ENCODE results near the gene EMP1. TPM values are rescaled to one million over a fixed set of nuclear protein-coding genes. Genes with fewer than 3 reads are reported as not detected.

EMP1 gene
- total and polyA plus RNA-seq, 4 donors: 67.5 to 348 (median 167) TPM

DNA sequence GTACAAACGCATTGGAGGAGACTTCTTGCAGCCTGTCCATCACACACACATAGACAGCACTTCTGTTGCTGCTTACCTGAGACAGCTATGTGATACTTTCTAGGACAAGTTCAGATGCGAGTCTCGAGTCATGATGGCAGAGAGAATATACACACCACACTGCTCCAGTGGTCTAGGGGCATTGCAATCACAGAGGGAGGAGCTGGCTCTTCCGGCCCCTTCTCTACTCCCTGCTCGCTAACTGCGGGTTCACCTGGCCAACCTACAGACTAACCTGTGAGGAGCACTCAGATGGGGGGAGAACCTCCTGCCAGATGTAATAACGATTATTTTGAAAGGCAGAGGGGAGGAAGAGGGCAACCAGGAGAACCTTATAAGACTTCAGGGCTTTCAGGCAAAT, 30.7 kb downstream of the EMP1 start:
- Histone ChIP-seq H3K27ac (ENCODE audit: low read depth in 1 of 2, low read length in 1 of 2) (no peak overlapping the region), H3K27me3 (ENCODE audit: control insufficient read depth in 3 of 3, insufficient read depth in 3 of 3, low read length in 2 of 3) (peaks cover 0 to 3% (median 0%) of the 10 kb centered on the region in 3 donors), H3K36me3 (ENCODE audit: control insufficient read depth in 4 of 4, insufficient read depth in 4 of 4, low read length in 4 of 4) (no peaks in the 10 kb centered on the region), H3K4me3 (no peak overlapping the region), H3K4me1 (ENCODE audit: control insufficient read depth in 5 of 5, insufficient read depth in 5 of 5, low read length in 5 of 5) (peaks cover 0 to 5% (median 3%) of the 10 kb centered on the region in 5 donors), H3K9ac (ENCODE audit: insufficient read depth in 1 of 2, low read length in 2 of 2) (no peak overlapping the region), H3K9me3 (ENCODE audit: control insufficient read depth in 4 of 4, insufficient read depth in 3 of 4, low read length in 3 of 4) (no peaks in the 10 kb centered on the region)
- TF ChIP-seq, protein P1, sequence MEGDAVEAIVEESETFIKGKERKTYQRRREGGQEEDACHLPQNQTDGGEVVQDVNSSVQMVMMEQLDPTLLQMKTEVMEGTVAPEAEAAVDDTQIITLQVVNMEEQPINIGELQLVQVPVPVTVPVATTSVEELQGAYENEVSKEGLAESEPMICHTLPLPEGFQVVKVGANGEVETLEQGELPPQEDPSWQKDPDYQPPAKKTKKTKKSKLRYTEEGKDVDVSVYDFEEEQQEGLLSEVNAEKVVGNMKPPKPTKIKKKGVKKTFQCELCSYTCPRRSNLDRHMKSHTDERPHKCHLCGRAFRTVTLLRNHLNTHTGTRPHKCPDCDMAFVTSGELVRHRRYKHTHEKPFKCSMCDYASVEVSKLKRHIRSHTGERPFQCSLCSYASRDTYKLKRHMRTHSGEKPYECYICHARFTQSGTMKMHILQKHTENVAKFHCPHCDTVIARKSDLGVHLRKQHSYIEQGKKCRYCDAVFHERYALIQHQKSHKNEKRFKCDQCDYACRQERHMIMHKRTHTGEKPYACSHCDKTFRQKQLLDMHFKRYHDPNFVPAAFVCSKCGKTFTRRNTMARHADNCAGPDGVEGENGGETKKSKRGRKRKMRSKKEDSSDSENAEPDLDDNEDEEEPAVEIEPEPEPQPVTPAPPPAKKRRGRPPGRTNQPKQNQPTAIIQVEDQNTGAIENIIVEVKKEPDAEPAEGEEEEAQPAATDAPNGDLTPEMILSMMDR (IDR thresholded peaks at IDR 0.05; ENCODE audit: control extremely low read depth, extremely low read depth): no peak
- WGBS, 2 donors: 74 to 78% methylated on average over 7 of the region's 7 CpGs
- ATAC-seq (ENCODE audit: insufficient read depth, low FRiP score) (no peak), DNase-seq (no peak)

DNA sequence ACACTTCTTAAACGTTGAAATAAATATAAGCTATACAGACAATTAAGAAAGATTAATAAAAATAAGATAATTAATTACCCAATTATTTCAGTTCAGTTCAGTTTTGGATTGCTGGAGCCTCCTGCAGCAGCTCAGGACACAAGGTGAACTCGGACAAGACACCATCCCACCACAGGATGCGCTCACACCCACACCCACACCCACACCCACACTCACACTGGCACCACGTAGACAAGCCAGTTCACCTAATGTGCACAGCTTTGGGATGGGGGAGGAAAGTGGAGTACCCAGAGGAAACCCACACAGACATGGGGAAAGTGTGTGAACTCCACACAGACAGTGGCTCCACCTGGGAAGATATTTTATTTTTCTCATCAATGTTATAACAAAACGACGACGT, 32.1 kb downstream of the EMP1 start:
- WGBS, 2 donors: 84 to 88% methylated on average over 7 of the region's 7 CpGs
- no peak overlapping the region for H3K9ac ChIP-seq (ENCODE audit: insufficient read depth in 1 of 2, low read length in 2 of 2)
- no peaks in the 10 kb centered on the region for H3K4me1 ChIP-seq (ENCODE audit: control insufficient read depth in 5 of 5, insufficient read depth in 5 of 5, low read length in 5 of 5)
- no peak overlapping the region for H3K27ac ChIP-seq (ENCODE audit: low read depth in 1 of 2, low read length in 1 of 2)
- DNase-seq: no peak
- no peaks in the 10 kb centered on the region for H3K36me3 ChIP-seq (ENCODE audit: control insufficient read depth in 4 of 4, insufficient read depth in 4 of 4, low read length in 4 of 4)
- TF ChIP-seq, protein P1 (IDR thresholded peaks at IDR 0.05; ENCODE audit: control extremely low read depth, extremely low read depth): no peak
- peaks cover 0 to 3% (median 0%) of the 10 kb centered on the region in 3 donors for H3K27me3 ChIP-seq (ENCODE audit: control insufficient read depth in 3 of 3, insufficient read depth in 3 of 3, low read length in 2 of 3)
- H3K9me3 ChIP-seq (ENCODE audit: control insufficient read depth in 4 of 4, insufficient read depth in 3 of 4, low read length in 3 of 4): no peaks in the 10 kb centered on the region
- H3K4me3 ChIP-seq: no peak overlapping the region
- no peak for ATAC-seq (ENCODE audit: insufficient read depth, low FRiP score)

DNA sequence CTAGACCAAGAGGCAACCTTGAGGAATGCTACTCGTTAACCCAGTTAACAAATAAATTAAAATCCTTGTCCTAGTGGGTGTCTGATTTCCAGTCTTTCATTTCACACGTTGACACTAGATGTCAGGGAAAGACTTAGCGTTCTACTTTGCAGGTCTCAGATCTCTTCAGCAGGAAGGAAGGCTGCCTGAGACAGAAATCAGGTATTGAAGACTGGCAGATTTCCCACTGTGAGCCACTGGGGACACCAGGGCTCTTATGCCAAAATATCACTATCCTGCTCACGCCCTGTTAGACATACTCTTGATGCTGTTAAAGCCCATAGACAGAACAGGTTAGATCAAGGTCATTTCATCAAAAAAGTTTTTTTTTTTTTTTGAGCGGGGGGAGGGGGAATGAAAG, 33.0 kb downstream of the EMP1 start:
- Histone ChIP-seq H3K9me3 (ENCODE audit: control insufficient read depth in 4 of 4, insufficient read depth in 3 of 4, low read length in 3 of 4) (no peaks in the 10 kb centered on the region), H3K9ac (ENCODE audit: insufficient read depth in 1 of 2, low read length in 2 of 2) (no peak overlapping the region), H3K4me1 (ENCODE audit: control insufficient read depth in 5 of 5, insufficient read depth in 5 of 5, low read length in 5 of 5) (no peaks in the 10 kb centered on the region), H3K27ac (ENCODE audit: low read depth in 1 of 2, low read length in 1 of 2) (no peak overlapping the region), H3K27me3 (ENCODE audit: control insufficient read depth in 3 of 3, insufficient read depth in 3 of 3, low read length in 2 of 3) (no peaks in the 10 kb centered on the region), H3K4me3 (no peak overlapping the region), H3K36me3 (ENCODE audit: control insufficient read depth in 4 of 4, insufficient read depth in 4 of 4, low read length in 4 of 4) (no peaks in the 10 kb centered on the region)
- 70 to 78% methylated on average over 5 of the region's 5 CpGs for WGBS, 2 donors
- DNase-seq (no peak), ATAC-seq (ENCODE audit: insufficient read depth, low FRiP score) (no peak)
- TF ChIP-seq, protein P1 (IDR thresholded peaks at IDR 0.05; ENCODE audit: control extremely low read depth, extremely low read depth): no peak

DNA sequence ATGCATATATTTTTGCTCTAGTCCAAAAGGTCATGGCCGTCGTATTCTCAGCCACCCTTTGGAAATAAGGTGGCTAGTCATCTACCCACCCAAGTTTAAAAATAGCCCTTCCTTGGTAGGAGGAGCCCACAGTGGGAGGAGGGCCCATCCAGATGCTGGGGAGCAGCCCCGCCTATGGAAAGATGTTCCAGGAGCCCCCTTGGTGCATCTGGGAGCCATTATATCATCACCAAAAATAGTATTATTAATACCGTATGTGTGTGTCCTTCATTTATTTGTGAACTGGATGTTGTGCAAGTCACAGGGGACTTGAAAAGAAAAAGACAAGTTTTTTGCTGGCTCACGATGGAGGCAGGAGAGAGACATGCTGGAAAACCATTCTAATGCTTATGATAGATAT, 34.0 kb downstream of the EMP1 start:
- 77 to 83% methylated on average over 5 of the region's 5 CpGs for WGBS, 2 donors
- DNase-seq (no peak), ATAC-seq (ENCODE audit: insufficient read depth, low FRiP score) (no peak)
- Histone ChIP-seq H3K27me3 (ENCODE audit: control insufficient read depth in 3 of 3, insufficient read depth in 3 of 3, low read length in 2 of 3) (no peaks in the 10 kb centered on the region), H3K4me3 (no peak overlapping the region), H3K9me3 (ENCODE audit: control insufficient read depth in 4 of 4, insufficient read depth in 3 of 4, low read length in 3 of 4) (no peaks in the 10 kb centered on the region), H3K36me3 (ENCODE audit: control insufficient read depth in 4 of 4, insufficient read depth in 4 of 4, low read length in 4 of 4) (no peaks in the 10 kb centered on the region), H3K9ac (ENCODE audit: insufficient read depth in 1 of 2, low read length in 2 of 2) (no peak overlapping the region), H3K27ac (ENCODE audit: low read depth in 1 of 2, low read length in 1 of 2) (no peak overlapping the region), H3K4me1 (ENCODE audit: control insufficient read depth in 5 of 5, insufficient read depth in 5 of 5, low read length in 5 of 5) (no peaks in the 10 kb centered on the region)
- TF ChIP-seq, protein P1 (IDR thresholded peaks at IDR 0.05; ENCODE audit: control extremely low read depth, extremely low read depth): no peak
